ENCODE results near the gene TRIB2. TPM values are rescaled to one million over a fixed set of nuclear protein-coding genes. Genes with fewer than 3 reads are reported as not detected.

TRIB2 gene
- total and polyA plus RNA-seq, 2 of the 4 experiments (the other 2 are of a cell fraction), result 12.0 to 12.7 TPM

DNA sequence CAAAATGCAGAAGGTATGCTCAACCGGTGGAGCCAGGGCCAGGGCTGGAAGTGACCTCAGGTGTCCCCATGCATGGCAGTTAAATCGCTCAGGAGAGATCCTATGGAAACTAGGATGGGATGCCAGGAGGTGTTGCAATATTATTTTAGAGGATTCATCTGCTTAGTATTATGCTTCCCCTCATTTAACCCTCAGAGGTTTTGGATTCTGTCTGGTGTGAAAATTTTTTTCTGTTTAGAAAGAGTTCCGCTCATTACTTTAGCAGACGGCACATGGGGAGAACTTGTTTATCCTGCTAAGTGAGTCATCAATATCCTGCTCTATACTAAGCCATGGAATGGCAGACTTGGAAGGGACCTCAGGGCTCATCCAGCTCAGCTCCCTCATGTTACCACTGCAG, 42.5 kb downstream of the TRIB2 start:
- Histone ChIP-seq H2AK5ac (ENCODE audit: low read depth, low read length) (peak overlapping the region; percentile 71), H2AK9ac (replicated peaks; ENCODE audit: low read depth, low read length, poor library complexity) (peak overlapping the region; percentile 46), H2BK20ac (ENCODE audit: low read depth, low read length) (peak overlapping the region; percentile 94), H2BK120ac (ENCODE audit: low read depth, low read length) (peak overlapping the region; percentile 78), H2BK5ac (ENCODE audit: low read depth, low read length, poor library complexity, severe bottlenecking) (peak overlapping the region; percentile 94), H3K56ac (ENCODE audit: extremely low read depth, insufficient read depth, low read length) (no peak overlapping the region), H3K79me1 (ENCODE audit: low read depth in 1 of 2, low read length in 2 of 2) (no peaks in the 10 kb centered on the region), H3K4me3 (ENCODE audit: insufficient read depth, low read depth, low read length) (no peak overlapping the region), H3K27ac (ENCODE audit: insufficient read depth, low read length) (peak overlapping the region; percentile 85), H3K4ac (ENCODE audit: low read depth, low read length) (peak overlapping the region; percentile 57), H3K9me3 (ENCODE audit: control insufficient read depth, insufficient read depth, low read length) (no peaks in the 10 kb centered on the region; the same call in 1 of the 2 replicates), H4K20me1 (ENCODE audit: insufficient read depth, low read length) (peaks cover 3% of the 10 kb centered on the region; the same call in 1 of the 2 replicates), H3K9ac (ENCODE audit: low read depth, low read length) (no peak overlapping the region), H3K9me1 (ENCODE audit: insufficient read depth, low read length) (peaks cover 5% of the 10 kb centered on the region), H3K27me3 (ENCODE audit: control insufficient read depth, insufficient read depth, low read length) (no peaks in the 10 kb centered on the region), H3K4me1 (ENCODE audit: control insufficient read depth, insufficient read depth, low read length) (peaks cover 4% of the 10 kb centered on the region), H3K14ac (replicated peaks; ENCODE audit: low read depth, low read length) (peak overlapping the region; percentile 76), H3K18ac (ENCODE audit: low read depth, low read length) (peak overlapping the region; percentile 67; the same call in 1 of the 2 replicates), H2BK15ac (ENCODE audit: low read depth, low read length) (peak overlapping the region; percentile 60; the same call in 2 of the 3 replicates), H3K4me2 (ENCODE audit: low read depth, low read length) (peak overlapping the region; percentile 37; the same call in 1 of the 2 replicates), H4K5ac (ENCODE audit: low read depth, low read length) (peak overlapping the region; percentile 68), H2AFZ (replicated peaks; ENCODE audit: low read length, poor library complexity) (peak overlapping the region; percentile 37), H4K91ac (ENCODE audit: insufficient read depth, low read depth, low read length) (peak overlapping the region; percentile 45), H3K23ac (ENCODE audit: low read depth, low read length) (peak overlapping the region; percentile 64; the same call in 1 of the 2 replicates), H3K36me3 (ENCODE audit: control insufficient read depth, insufficient read depth, low read length) (no peaks in the 10 kb centered on the region), H4K8ac (ENCODE audit: low read depth in 2 of 2, low read length in 2 of 2) (peak overlapping the region in 1 of 2 experiments; percentile 72; a peak in 1 of 4 replicates)
- TF ChIP-seq NFE2L2 (IDR thresholded peaks at IDR 0.05; ENCODE audit: low read depth, low read length) (peak; percentile 46; the same call in 1 of the 2 replicates), RFX5 (IDR thresholded peaks at IDR 0.05; ENCODE audit: low read depth, low read length) (no peak), RAD21 (IDR thresholded peaks at IDR 0.05; ENCODE audit: low read length) (peak; percentile 18), SMC3 (IDR thresholded peaks at IDR 0.05; ENCODE audit: low read depth, low read length) (peak; percentile 9; the same call in 1 of the 2 replicates), CEBPB (IDR thresholded peaks at IDR 0.05; ENCODE audit: low read depth, low read length) (peak; percentile 94), ELK1 (IDR thresholded peaks at IDR 0.05; ENCODE audit: borderline replicate concordance, low read depth, low read length) (no peak), FOS (IDR thresholded peaks at IDR 0.05; ENCODE audit: low read depth, low read length) (peak; percentile 92), USF2 (IDR thresholded peaks at IDR 0.05; ENCODE audit: low read depth, low read length) (peak; percentile 68), BHLHE40 (IDR thresholded peaks at IDR 0.05; ENCODE audit: low read depth, low read length) (peak; percentile 93), CHD1 (IDR thresholded peaks at IDR 0.05; ENCODE audit: low read depth, low read length) (no peak; the same call in 1 of the 2 replicates), RCOR1 (IDR thresholded peaks at IDR 0.05; ENCODE audit: insufficient replicate concordance, low read length) (no peak), MXI1 (IDR thresholded peaks at IDR 0.05; ENCODE audit: borderline replicate concordance, low read depth, low read length) (no peak)
- in situ Hi-C loops (cut with MboI; ENCODE audit: low sequenced_read_pairs), result no loop called here
- no TSS peak for BruUV-seq (replicated peaks)
- ChIA-PET CTCF (interaction anchor here (1.0 kb wide), 1 partner anchor 22 kb away, joined by 3 read pairs; no protein-coding TSS in a partner anchor), POLR2A (ENCODE audit: unreplicated experiment) (no interaction called here)
- WGBS, 2 experiments (ENCODE audit: extremely low coverage in 2 of 2, insufficient read length in 1 of 2), result no CpG with 5 or more reads among the region's 4 CpGs
- dilution Hi-C loops (cut with HindIII; ENCODE audit: low sequenced_read_pairs, unreplicated experiment), result no loop called here
- ATAC-seq (ENCODE audit: low read depth) (peak; percentile 97), DNase-seq (peak; percentile 91)
- intact Hi-C loops (cut with micrococcal nuclease), result no loop called here
